Left colon (tissue), 2 donors: ENCODE measurements around the gene DES. TPM values are rescaled to one million over a fixed set of nuclear protein-coding genes. Genes with fewer than 3 reads are reported as not detected.

Experiments
- total RNA-seq, 2 donors: library from RNA; stranded (reverse); fragmentation: NEBNext Ultra II Directional; extraction: Animal tissue kit (Norgen Biotek cat#: 25700); gene quantifications; one replicate each; pipeline ENCODE4 v1.2.1, GENCODE V29; 2021
- donor health status: DM: no; HTN: no; CAD: no.
- donor health status: DM: yes; HTN: yes; CAD: no.

DES gene
- total RNA-seq, 2 donors from 2014 or later = 18.5 to 706 TPM

Other genes with a start within 250 kb of the DES start
- gene SLC23A3, start 248.3 kb upstream of the DES start, total RNA-seq = 1 to 10 TPM; 5.1 to 6.1 TPM
- gene CNPPD1, start 241.5 kb upstream of the DES start, total RNA-seq = 100 to 1,000 TPM; 119 TPM
- 100 to 1,000 TPM; 122 to 138 TPM for gene RETREG2, start 240.1 kb upstream of the DES start, total RNA-seq
- 10 to 100 TPM; 78.0 to 89.9 TPM for gene ZFAND2B, start 211.6 kb upstream of the DES start, total RNA-seq
- gene ABCB6, start 199.4 kb upstream of the DES start, total RNA-seq = 10 to 100 TPM in 1 of 2 donors, 1 to 10 TPM in 1; 6.8 to 11.4 TPM
- gene ATG9A, start 188.7 kb upstream of the DES start, total RNA-seq = 10 to 100 TPM; 60.2 to 66.0 TPM
- 10 to 100 TPM; 33.8 to 40.9 TPM for gene ANKZF1, start 188.6 kb upstream of the DES start, total RNA-seq
- 1 to 10 TPM; 4.2 to 4.5 TPM for gene GLB1L, start 172.9 kb upstream of the DES start, total RNA-seq
- 10 to 100 TPM; 41.9 to 42.5 TPM for gene STK16, start 172.9 kb upstream of the DES start, total RNA-seq
- gene TUBA4B, start 165.1 kb upstream of the DES start, total RNA-seq = not detected
- 10 to 100 TPM; 60.2 to 83.1 TPM for gene TUBA4A, start 164.5 kb upstream of the DES start, total RNA-seq
- gene DNAJB2, start 139.0 kb upstream of the DES start, total RNA-seq = 10 to 100 TPM; 64.2 to 67.6 TPM
- gene PTPRN, start 109.0 kb upstream of the DES start, total RNA-seq = 1 to 10 TPM; 1.9 to 2.3 TPM
- gene RESP18, start 85.6 kb upstream of the DES start, total RNA-seq = not detected
- gene DNPEP, start 30.5 kb upstream of the DES start, total RNA-seq = 100 to 1,000 TPM in 1 of 2 donors, 10 to 100 TPM in 1; 94.2 to 130 TPM
- gene SPEG, start 16.5 kb downstream of the DES start, total RNA-seq = 10 to 100 TPM in 1 of 2 donors, 1 to 10 TPM in 1; 2.9 to 29.4 TPM
- gene GMPPA, start 80.5 kb downstream of the DES start, total RNA-seq = 10 to 100 TPM; 44.8 to 56.1 TPM
- not detected for gene ASIC4, start 96.1 kb downstream of the DES start, total RNA-seq
- 10 to 100 TPM; 27.8 to 37.2 TPM for gene CHPF, start 125.4 kb downstream of the DES start, total RNA-seq
- gene TMEM198, start 125.7 kb downstream of the DES start, total RNA-seq = 1 to 10 TPM; 1.4 to 1.6 TPM
- 10 to 100 TPM; 11.0 to 11.9 TPM for gene OBSL1, start 153.2 kb downstream of the DES start, total RNA-seq
- not detected for gene INHA, start 153.9 kb downstream of the DES start, total RNA-seq
- 10 to 100 TPM; 27.9 to 35.5 TPM for gene STK11IP, start 179.5 kb downstream of the DES start, total RNA-seq
- gene SLC4A3, start 209.3 kb downstream of the DES start, total RNA-seq = 1 to 10 TPM in 1 of 2 donors, under 1 TPM in 1; 0.24 to 1.2 TPM